GM21825 (cell line): Measurements from ENCODE around the gene ABCD2.
A peak's percentile ranks its signal among the peaks of the same experiment; 100 is the strongest.
"Not testable (repeated sequence)": the region's sequence is repeated elsewhere in the genome, so short reads cannot be mapped to it uniquely, and the experiment has no call there.

Experiments used
- ATAC-seq: cut with Tn5 transposase; IDR thresholded peaks from one replicate; pipeline ENCODE4 v1.9.1; 2021; ENCODE audit warnings: mild to moderate bottlenecking, moderate library complexity; ENCODE audit not compliant: unreplicated experiment

Gene ABCD2

DNA sequence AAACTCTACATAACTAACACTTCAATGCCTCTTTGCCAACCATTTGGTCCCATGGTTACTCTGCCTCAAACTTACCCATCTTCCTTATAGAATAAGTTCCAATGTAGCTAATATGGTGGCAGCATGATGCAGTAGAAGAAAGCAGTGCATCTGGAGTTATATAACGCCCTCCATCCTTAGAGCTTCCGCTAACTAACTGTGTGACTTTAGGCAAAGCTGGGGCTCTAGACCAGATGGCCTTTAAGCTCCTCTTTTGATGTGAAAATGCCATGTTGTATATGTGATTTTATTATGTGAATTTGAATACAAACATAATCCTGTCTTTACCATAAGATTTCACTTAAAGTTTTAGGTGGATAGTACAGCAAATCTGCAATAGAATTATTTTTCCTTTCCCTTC, 6.1 kb downstream of the ABCD2 start:
- no peak for ATAC-seq

DNA sequence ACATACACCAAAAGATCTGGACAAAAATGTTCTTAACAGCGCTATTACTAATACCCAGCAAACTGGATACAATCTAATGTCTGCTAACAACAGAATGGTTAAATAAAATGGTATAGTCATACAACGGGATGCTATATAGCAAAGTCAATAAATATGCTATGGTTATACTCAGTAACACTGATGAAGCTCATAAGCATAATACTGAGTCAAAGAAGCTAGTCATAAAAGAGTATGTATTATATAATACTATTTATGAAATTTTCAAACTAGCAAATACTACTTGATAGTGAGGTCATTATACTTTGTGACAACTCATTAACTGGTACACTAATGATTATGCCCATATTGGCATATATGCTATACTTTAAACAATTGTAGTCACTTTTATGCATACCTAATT, 7.4 kb downstream of the ABCD2 start:
- no peak for ATAC-seq

DNA sequence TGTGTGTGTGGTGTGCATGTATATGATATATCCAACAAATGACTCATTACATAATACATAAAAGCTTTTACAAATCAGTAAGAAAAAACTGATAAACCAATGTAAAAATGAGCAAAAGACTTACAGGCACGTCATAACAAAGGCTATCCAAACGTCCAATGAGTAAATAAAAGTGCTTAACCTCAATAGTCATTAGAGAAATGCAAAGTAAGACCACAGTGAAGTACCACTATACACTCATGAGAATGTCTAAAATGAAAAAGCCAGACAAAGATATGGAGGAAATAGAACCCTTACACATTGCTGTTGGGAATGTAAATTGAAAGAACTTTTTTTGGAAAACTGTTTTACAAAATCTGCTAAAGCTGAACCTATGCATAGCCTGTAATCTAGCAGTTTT, 7.8 kb downstream of the ABCD2 start:
- ATAC-seq, result no peak

DNA sequence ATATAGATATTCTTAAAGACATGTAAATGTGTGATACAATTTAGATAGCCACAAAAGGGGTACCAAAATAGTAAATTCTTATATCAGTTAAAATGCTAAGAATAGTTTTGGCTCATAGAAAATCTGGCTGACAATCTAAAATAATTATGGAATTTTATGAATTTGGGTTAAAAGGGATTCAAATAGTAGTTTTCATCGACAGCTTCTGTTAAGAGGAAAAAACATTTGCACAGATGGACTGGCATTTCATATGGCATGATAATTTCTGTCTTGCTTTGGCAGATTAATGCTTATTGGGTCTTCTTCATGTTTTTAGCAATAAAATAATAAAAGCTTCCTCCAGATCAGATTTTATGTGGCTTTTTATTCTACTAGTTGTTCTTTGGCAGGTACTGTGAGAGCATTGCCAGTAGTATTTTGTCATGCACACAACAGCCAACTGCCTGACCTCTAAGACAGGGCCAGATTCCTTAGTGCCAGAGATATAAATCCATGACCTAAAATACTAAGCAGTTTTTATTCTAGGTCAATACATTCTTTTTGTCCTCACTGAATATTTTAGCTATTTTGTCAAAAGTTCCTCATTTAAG, 9.1 kb downstream of the ABCD2 start:
- ATAC-seq, result no peak

DNA sequence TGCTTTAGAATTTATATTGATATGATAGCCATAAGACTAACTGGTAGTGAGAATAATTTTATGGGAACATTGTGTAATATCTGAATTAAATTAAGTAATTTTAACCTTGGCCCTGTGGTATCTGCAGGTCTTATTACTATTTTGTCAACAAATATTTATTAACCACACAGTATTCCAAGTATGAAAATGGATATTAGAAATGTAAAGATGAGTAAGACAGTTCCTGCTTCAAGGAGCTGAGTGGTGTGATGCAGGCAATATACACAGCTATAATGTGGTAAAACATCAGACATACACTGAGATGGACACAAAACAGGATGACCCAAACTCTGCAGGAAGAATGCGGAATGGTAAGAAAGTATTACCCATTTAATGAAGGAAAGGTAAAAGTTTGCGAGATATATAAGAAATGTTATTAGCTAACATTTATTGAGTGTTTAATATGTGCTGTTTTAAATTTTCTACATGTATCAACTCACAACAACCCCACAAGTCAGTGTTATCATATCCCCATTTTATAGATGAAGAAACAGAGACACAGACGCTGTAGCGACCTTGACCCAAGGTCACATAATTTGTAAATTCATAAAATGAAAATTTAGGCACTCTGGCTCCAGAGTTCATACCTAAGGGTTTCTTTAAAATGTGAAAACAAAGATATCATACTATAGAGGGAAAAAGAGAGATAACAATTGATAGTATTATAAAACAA, 12.7 kb downstream of the ABCD2 start:
- no peak for ATAC-seq

DNA sequence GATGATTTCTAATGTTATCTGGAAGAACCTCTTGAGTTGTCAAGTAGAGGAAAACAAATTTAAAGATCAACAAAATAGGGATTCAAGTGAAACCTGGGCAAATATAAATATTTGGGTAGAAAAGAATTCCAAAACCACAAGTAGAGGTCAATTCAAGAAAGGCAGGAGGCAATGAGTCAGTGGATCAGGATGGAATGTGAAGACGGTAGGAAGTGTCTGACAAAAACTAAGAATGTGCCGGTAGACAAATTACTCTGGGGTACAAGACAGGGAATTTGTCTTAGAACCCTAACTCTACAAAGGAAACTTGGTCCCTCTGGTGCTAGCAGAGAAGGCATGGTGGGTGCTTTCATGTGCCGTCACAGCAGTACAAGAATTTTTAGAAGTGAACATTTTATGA, 13.6 kb downstream of the ABCD2 start:
- ATAC-seq, result no peak

DNA sequence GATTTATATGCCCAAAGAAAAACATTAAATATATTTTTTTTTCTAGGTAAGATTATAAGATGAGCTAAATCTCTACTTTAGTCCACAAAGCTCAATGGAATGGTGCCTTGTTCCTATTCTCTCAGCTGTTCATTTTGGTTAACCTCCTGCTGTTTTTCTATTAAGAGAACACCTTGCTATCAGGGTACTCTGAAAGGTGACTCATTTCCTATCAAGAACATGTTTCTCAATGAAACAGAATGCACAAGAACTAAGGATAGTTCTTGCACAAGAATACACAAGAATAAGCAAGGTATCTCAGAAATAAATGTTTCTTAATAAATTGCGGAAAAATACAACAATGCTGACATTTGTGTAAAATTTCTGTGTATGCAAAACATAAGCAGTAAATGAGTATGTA, 14.1 kb downstream of the ABCD2 start:
- ATAC-seq, result no peak

DNA sequence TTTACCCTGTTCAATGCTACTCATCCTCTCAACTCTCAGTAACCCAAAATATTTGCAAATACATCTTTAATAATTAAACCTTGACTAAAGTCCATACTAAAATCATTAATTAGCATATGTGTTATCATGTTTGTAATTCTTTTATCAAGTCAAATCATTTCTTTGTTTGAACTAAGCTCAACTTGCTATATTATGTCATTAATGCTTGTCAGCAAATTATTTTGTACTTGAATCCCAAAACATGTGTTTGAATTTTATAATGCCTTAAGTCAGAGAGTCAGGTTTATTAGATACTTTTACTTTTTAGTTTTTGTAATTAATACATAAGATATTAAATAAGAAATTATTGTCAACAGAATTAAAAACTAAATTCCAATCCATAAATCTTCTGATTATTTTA, 16.5 kb downstream of the ABCD2 start:
- ATAC-seq, result no peak

DNA sequence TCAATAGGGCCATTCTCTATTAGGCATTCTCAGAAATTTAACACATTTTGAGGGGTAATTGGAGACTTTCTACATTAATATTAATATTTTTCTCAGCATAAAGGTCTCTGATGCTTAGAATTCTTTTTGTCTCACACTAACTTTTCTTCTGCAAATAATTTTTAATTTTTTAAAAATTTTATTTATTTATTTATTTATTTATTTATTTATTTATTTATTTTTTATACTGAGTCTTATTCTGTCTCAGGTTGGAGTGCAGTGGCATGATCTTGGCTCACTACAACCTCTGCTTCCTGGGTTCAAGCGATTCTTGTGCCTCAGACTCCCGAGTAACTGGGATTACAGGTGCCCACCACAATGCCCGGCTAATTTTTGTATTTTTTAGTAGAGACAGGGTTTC, 17.7 kb downstream of the ABCD2 start:
- not testable (repeated sequence) for ATAC-seq

DNA sequence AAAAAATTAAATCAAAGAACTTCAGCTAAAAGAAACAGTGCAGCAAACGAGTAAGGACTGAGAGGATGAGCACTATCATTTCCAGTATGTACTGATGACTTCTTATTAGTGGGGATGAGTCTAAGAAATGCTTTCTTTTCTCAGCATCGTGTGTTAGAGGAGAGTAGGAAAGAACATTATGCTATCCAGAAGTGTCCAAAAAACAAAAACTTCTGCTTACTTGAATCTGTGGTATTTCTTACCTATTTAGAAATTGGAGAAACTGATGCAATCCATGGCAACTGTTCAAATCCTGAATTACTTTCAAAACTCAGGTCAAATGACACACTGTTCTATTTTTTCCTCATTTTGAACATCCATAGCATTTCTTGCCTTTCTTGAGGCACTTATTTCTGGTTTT, 23.7 kb downstream of the ABCD2 start:
- no peak for ATAC-seq

DNA sequence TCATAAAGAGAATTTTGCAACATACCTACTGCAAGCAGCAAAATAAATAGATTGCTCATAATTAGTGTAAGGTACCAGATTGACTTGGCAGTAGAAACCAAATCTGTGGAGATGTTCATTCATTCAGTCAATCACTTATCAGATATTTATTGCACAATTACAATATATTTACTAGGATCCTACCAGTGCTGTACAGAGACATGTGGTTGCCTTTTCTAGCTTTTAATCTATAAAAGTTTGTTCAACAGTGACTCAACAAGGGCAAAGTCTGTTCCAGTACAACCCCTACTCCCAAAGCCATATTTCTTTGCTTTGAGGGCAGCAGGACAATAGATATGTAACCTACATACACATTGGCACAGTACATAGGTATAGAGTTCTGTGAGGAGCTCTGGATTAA, 27.3 kb downstream of the ABCD2 start:
- no peak for ATAC-seq

DNA sequence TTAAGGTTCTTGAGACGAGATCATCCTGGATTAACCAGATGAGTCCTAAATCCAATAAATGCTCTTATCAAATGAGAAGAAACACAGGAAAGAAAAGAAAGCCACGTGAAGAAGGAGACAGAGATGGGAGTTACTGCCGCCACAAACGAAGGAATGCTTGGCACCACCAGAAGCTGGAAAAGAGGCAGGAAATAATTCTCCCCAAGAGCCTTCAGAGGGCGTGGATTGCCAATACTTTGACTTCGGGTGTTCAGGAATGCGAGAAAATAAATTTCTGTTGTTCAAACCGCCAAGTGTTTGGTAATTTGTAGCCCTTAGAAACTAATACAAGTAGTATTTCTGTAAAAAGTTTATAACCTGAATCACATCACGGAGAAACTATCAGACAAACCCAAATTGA, 31.3 kb downstream of the ABCD2 start:
- no peak for ATAC-seq

DNA sequence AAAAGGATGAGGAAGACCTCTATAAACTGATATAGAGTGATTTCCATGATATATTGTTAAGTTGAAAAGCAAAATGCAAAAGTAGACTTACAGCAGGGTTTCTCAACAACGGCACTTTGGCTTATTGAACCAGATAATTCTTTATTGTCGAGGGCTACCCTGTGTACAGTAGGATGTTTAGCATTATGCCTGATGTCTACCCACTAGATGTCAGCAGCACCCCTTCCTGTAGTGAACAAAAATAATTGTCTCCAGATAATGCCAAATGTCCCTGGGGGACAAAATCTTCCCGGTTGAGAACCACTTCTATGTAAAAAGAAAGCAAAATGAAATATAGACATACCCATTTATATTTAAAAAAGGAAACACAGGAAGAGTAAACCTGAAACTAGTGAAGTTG, 32.4 kb downstream of the ABCD2 start:
- peak; percentile 82 for ATAC-seq

DNA sequence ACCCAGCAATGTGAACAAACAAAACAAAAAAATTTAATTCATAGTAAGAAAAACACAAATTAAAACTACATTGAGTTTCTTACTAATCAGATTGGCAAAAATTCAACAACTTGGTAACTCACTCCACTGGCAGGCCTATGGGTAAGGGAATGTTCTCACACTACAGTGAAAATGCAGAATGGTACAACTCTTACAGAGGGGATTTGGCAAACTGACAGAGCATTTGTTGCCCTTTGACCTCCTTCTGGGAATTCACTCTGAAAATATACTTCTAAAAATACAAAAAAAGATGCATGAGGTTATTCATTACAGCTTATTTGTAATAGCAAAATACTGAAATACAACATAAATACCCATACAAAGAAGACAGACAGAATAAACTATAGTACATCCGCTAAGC, 32.8 kb downstream of the ABCD2 start:
- no peak for ATAC-seq

DNA sequence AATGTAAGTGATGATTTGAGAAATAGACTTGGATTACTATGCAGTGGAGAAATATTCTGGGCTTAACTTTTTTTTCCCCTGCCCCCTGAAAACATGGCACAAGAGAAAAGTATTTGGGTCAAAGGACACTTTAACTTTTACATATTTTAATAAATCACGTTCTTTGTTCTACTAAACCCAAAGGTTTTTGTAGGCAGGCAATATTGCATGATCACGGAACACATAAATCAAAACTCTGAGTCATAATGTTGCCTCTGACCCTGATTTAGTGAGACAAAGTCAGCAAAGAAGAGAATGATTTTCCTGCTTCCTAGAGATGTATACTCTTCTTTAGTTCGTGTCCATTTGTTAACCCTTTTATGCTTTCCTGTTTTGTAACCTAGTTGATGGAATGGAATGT, 38.0 kb downstream of the ABCD2 start:
- no peak for ATAC-seq

DNA sequence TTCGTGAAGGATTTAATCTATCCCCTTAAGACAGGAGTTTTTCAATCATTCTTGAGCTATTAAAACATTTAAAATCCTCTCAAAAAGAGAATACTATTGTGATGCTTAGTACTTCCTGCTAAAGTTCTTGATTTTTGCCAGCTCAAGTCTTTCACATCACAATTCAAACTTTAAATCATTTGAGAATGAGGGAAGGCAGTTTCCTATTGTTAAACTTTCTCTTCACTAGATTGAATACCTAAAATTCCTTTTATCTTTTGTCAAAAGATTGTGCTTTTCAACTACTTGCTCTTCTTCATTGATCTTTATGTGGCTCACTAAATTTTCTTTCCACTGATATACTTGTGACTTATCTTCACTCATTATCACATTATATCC, 44.1 kb downstream of the ABCD2 start:
- no peak for ATAC-seq

DNA sequence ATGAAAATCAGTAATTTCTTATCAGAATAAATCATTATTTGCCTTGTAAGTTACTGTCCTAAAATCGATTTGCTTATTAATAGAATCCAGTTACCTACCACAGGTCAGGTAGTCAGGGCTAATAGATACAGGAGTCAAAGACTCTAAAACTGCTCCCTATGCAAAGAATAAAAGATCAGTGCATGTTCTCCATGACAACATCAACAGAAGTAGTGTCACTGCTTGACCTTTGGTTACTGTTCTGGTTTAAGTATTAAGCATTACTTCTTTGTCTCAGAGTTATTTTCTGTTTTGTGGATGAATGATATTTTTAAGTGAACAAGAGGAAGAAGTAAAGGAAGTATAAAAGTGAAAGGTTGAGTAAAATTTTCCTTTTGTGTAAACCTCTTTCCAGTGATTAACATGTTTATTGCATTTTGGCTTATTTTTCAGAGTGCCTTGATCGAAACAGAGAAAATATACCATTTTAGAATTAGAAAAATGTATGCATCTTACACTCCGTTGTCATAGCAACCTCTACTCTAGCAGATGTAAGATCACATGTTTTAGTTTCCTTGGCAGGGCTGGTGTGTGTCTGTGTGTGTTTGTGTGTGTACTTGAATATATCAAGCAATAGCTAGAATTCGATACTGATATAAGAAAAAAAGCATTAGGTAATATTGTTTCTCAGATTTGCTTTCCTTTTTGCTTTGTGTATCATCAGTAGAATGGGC, 44.7 kb downstream of the ABCD2 start:
- no peak for ATAC-seq

DNA sequence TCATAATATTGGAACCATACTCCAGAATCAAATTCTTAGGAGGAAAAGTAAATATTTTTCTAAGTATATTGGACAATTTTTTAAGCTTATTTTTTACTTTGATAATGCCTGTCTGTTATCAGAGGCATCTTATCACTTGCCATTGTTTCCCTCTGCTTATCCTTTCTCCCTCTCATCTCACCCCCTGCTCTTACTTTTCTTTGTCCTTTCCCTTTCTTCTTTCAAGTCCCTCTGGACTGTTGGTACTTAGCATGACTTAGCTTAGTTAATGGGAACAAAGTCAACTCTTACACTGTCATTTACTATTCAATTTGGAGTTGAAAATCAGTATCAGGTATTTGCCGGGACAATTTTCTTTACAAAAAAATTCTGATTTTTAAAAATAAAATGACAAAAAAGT, 45.2 kb downstream of the ABCD2 start:
- no peak for ATAC-seq

DNA sequence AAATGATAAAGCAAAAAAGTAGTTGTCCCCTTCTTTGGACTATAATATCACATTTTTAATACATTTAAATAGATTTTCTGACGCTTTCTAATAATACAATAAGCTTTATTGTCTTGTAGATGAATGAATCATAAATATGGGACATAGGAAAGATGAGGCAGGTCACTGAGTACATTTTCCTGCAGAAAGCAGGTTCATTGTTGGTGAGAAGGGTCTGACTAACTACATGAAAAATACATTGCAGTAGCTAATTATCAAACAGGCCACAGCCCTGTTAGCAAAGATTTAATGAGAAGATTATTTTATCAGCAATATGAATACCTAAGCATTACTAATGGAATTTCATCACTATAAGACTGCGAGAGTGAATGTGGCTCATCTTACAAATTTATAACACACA, 45.6 kb downstream of the ABCD2 start:
- ATAC-seq, result no peak

DNA sequence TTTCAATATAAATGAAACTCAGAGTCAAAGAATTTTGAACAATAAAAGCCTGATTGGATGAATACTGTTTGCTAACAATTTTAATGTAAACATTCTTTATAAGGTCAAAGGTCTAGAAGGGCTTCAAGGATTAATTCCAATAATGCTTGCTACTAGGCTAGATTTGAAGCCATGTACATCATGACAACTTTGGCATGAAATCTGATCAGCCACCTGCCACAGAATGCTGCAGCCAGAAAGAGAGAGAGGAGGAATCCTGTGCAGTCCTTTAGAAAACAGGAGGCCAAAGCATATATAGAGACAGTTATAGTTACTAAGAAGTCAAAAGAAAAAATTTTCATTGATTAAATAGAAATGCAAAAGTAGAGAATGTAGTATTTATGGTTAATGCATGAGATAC, 47.1 kb downstream of the ABCD2 start:
- ATAC-seq, result no peak

DNA sequence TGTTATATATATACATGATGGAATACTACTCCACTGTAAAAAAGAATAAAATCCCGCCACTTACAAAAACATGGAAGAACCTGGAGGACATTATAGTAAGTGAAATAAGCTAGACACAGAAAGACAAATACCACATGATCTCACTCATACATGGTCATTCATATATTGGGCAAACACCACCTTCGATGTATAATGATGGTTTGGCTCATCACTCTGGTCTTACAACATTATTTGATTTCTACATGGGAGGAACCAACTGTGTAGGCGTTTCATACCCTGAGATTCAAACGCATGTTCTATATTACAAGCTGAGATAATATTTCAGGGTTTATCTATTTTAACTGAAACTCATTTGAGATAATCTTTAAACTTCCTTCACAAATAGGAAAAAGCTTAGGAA, 48.3 kb downstream of the ABCD2 start:
- no peak for ATAC-seq

DNA sequence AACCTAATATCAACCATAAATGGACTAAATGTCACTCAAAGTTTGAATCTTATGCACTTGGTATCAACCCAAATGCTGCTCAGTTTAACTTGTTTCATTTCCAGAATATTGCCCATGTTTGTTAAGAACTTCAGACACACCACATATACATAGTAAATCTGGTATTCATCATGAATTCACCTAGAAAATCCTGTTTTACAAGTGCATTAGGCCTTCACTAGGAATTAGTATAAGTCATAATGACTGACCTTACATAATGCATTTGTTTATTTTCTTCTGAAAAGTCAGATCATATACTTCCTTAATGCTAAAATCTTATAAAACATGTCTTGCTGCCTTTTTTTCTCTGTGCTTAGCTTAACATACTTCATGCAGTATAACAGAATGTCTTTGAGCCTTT, 66.1 kb downstream of the ABCD2 start:
- no peak for ATAC-seq

DNA sequence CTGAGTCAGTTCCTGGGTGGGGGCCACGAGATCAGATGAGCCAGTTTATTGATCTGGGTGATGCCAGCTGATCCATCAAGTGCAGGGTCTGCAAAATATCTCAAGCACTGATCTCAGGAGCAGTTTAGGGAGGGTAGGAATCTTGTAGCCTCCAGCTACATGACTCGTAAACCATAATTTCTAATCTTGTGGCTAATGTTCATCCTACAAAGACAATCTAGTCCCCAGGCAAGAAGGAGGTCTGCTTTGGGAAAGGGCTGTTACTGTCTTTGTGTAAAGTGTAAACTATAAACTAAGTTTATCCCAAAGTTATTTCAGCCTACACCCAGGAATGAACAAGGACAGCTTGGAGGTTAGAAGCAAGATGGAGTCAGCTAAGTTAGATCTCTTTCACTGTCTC, 75.4 kb downstream of the ABCD2 start:
- not testable (repeated sequence) for ATAC-seq
